GM19351 (cell line): Measurements from ENCODE around the gene CALML6.
A peak's percentile ranks its signal among the peaks of the same experiment; 100 is the strongest.

ENCODE experiments used
- ATAC-seq: cut with Tn5 transposase; IDR thresholded peaks from one replicate; pipeline ENCODE4 v1.9.1; 2021; ENCODE audit warnings: mild to moderate bottlenecking, moderate library complexity; ENCODE audit not compliant: unreplicated experiment

CALML6 gene

DNA sequence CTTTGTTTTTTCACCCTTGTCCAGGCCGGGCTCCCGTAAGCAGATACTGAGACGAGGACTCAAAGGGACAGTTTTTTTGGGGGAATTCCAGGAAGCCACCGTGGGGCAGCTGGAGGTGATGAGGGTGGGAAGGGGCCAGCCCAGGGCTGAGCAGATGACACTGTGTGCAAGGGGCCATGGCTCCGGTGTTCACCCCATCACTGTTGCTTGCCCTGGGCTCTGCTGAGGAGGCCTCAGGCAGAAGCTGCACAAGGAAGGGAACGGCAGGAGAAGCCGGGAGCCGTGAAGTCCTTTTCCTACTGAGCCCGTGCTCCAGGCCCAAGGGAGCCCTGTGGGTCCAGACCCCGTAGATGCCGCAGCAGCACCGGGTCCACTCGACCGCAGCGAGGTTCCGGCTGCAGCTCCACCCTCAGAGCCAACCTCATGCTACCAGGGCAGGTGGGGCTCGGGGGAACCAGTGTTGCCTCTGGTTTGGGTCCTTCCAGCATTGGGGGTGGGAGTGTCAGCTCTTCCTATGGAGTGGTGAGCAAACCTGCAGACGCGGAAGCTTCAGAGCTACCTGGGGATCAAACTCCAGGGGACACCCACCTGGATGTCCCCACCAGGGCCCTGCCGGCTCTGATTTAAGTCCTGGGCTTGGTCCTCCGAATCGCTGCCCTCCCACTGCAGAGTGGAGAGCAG, 4.3 kb upstream of the CALML6 start:
- ATAC-seq = no peak

DNA sequence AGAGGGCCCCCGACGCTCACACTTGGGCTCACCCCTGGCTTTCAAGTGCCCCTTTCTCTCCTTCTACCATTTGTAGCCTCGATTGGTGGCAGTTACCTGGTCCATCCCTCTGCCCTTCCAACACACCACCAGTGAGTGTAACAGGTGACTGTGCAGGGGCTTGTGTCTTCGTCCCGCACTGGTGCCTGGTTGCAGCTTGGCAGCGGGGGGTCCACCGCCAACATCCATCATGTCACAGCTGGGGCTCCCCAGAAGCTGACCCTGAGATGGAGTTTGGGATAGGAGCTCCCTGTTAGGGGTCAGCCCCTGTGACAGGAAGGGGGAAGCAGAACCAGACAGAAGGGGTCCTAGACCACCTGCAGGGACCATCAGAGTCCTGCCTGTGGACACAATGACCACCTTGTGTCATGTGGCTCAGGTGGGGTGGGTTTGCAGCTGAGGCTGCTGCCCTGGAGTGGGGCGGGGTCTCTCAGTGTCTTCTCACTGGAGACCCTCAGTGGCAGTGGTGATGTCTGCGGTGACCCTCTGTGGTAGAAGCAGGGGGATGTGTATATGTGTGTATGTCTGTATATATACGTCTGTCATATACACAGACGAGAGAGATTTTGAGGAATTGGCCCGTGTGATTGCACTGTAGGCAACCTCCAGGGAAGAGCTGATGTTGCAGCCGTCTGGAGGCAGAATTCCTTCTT, 3.6 kb upstream of the CALML6 start:
- ATAC-seq = no peak

DNA sequence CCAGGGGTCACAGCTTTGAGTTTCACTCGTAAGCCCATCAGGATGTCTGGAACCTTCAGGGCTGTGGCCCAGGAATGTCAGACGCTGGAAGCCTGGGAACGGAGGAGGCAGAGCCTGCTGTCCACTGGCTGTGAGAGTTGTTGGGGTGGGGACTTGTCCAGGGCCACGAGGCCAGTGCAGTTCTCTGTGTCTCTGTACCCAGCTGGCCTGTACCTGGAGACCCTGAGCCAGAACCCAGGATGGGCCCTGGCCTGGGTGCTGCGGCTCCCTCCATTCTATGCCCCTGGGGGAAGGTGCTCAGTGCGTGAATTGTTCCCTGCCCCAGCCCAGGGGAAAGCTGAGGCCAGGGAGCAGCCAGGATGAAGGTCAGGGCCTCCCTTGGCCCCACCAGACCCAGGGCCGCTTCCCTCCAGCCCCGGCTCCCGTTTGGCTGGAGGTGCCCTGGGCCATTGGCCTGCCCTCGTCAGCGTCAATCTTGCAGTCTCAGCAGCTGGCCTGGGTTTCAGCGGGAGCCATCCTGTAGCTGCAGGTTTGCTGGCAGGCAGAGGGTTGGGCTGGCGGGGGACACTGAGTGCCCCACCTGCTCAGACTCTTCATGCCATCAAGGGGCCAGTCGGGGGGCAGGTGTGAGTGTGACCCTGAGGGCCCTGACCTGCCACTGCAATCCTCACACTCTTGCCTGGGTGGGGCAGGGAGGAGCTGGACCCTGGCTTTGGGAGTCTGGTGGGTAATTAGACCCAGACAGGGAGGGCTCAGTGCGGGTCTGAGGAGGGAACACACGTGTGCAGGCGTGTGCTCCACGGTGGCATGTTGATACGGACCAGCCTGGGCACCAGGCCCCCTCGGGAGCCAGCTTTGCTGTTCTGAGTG, 724 bp upstream of the CALML6 start:
- ATAC-seq = no peak

DNA sequence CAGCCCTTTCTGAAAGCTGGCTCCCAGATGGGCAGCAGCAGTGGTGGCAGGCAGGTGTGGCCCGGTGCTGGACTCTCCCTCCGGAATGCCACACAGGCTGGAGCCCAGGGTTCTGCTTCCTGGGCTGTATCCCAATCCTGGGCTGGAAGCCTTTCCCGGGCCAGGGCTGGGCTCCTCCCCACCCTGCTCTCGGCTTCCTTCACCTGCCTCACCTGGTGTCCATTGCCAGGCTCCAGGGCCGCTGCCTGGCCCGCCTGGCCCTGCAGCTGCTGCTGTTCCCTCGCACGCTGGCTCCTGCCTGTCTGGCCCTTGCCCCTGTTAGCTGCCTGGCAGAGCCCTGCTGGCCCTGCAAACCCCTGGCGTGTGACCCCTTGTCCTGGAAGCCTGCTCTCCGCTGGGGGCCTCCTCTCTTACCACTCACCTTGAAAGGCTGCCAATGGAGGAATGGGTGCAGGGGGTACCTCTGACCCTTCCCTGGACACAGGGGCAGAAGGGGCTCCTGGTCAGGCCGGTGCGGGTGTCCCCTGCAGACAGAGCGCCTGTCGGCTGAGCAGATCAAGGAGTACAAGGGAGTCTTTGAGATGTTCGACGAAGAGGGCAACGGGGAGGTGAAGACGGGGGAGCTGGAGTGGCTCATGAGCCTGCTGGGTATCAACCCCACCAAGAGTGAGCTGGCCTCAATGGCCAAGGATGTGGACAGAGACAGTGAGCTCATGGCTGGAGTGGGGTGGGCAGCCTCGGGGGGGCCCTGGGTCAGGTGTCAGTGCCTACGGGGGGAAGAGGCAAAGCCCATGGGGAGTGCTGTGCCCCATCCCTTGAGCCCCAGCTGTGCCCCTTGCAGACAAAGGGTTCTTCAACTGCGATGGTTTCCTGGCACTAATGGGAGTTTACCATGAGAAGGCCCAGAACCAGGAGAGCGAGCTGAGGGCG, 1.1 kb downstream of the CALML6 start:
- ATAC-seq = no peak

DNA sequence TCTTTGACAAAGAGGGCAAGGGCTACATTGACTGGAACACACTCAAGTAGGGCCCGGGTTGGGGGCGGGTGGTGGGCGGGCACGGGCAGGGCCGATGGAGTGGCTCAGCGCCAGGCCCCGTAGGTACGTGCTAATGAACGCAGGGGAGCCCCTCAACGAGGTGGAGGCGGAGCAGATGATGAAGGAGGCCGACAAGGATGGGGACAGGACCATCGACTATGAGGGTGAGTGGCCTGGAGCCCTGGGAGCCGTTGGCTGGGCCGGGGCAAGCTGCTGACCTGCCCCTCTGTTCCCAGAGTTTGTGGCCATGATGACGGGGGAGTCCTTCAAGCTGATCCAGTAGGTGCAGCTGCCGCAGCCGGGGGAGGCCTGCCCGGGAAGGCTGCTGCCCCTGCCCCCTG, 1.8 kb downstream of the CALML6 start:
- no peak for ATAC-seq

DNA sequence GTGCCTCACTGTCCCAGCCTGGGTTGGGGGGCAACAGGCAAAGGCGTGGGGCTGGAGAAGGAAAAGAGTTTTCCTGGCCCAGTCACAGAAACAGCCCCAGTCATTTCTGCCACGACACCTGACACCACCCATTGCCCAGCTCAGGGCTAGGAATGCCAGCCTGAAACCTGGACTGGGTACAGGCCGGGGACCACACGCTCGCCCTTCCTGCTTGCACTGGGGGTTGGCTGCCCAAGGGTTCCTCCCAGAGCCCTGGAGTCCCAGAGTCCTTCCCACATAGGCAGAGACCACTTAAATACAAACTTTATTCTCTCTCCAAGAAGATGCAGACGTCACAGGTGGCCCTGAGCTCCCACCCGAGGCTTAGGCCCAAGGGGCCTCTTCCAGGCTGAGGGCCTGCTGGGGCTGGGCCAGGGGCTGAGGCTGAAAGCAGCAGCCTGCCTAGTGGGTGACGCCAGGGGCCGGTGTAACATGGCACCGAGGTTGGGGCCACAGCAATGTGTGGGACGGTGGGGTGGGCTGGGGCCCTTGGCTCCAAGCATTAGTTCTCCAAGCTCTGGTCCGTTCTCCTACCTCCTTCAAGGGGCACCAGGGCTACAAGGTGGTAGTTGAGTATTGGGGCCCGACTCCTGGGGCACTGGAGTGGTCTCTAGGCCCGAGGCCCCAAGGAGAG, 2.4 kb downstream of the CALML6 start:
- ATAC-seq = no peak

DNA sequence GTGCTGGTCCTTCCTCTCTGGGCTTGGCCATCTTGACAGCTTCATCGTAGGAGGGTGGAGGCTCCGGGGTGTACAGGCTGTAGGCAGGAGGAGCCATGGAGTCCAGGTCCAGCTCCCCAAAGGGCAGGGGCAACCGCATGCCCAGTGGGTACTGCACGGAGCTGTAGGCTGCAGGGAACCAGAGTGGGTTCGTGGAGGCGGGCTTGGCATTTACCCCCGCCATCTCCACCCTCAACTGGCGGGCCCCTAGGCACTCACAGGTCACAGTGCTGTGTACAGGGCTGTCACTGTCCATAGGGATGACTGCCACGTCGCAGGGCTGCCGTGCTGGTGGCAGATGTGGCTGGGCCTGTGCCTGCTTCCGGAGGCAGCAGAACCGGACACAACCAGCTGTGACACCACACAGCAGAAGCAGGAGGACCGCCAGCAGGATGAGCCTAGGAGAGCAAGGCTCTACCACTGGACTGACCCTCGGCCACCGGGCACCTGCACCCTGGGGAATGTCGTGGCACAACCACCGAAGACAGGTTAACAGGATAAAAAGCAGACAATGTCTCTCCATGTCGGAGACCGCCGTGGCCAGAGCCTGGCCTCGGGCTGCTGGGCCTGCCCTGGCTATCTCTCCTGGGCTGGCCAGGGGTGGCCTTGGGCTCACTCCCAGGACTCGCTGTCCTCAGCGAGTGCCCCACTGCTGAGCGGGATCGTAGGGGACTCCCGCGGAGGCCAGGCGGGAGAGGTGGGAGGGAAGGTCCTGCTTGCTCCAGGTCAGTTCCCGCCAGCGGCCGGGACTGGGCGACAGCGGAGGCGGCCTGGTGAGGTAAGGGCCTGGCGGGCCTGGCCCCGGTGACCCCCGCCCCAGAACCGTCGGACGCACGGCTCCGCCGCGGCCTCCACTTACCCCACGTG, 3.2 kb downstream of the CALML6 start:
- no peak for ATAC-seq

DNA sequence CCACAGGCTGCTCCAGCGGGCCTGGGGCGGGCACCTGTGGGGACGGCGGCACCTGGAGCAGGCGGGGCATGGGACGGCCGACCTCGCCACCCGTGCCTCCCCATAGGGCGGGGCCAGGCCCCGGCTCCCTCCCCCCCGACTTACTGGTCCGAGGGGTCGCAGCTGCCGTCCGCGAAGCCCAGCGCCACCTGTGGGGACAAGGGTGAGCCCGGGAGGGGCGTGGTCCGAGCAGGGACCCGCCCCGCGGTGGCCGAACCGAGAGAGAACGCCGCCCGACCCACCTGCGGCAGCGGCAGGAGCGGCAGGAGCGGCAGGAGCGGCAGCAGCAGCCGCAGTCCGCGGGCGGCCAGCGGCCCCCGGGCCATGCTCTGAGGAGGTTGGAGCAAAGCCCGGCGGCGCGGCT, 3.8 kb downstream of the CALML6 start, which contains the start of gene TMEM52:
TSS of gene TMEM52 (minus strand) at position 379 of the 403 bp plus-strand sequence. CDS start at position 365, 14 bp downstream.
- ATAC-seq = peak; percentile 29

DNA sequence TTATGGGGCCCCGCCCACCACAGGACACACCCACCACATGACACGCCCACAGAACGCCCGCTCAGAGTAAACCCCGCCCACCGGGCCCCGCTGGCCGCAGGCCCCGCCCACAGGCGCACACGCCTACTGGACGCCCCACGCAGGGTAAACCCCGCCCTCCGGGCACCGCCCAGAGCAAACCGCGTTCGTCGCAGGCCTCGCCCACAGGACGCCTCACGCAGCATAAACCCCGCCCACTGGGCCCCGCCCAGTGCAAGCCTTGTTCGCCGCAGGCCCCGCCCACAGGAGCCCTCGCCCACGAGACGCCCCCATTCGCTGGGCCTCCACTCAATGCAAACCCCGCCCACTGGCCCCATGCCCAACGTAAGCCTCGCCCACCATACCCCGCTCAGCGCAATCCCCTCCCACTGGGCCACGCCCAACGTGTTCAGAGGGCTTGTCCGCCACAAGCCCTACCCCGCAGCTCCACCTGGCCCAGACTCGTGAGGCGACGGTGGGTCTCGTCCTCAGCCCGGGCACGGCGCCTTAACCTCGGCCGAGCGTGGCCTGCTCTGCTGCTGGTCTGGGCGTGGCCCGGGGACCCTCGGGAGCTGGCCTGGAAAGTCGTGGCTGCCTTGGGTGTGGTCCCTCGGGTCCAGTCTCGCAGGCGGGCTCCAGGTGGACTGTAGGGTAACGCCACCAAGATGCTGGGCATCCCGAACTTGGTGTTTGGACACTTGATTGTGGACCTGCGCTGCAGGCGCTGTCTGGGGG, 4.4 kb downstream of the CALML6 start:
- ATAC-seq = peak; percentile 75

DNA sequence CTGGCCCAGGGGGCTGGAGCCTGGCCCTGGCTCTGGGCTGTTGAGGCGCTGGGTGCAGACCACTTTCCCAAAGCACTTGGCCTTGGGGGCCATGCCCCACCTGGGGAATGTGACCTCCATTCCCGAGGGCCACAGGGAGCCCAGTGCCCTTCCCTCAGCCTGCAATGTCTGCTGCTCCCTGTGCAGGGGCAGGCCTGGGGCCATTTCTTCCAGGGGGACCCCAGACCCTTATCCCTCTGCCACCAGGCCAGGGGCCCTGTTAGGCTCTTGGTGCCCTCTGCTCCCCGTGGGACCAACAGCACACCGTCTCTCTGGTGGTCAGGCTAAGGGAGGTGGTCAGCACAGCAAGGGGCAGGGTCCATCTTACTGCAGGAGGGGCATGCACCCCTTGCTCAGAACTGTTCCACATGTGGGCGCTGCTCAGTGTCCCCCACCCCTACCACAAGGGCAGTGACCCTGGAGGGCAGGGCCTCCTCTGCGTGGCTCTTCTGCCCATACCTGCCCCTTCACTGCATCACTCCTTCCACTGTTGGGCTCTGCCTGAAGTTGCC, 5.1 kb downstream of the CALML6 start:
- ATAC-seq = no peak

DNA sequence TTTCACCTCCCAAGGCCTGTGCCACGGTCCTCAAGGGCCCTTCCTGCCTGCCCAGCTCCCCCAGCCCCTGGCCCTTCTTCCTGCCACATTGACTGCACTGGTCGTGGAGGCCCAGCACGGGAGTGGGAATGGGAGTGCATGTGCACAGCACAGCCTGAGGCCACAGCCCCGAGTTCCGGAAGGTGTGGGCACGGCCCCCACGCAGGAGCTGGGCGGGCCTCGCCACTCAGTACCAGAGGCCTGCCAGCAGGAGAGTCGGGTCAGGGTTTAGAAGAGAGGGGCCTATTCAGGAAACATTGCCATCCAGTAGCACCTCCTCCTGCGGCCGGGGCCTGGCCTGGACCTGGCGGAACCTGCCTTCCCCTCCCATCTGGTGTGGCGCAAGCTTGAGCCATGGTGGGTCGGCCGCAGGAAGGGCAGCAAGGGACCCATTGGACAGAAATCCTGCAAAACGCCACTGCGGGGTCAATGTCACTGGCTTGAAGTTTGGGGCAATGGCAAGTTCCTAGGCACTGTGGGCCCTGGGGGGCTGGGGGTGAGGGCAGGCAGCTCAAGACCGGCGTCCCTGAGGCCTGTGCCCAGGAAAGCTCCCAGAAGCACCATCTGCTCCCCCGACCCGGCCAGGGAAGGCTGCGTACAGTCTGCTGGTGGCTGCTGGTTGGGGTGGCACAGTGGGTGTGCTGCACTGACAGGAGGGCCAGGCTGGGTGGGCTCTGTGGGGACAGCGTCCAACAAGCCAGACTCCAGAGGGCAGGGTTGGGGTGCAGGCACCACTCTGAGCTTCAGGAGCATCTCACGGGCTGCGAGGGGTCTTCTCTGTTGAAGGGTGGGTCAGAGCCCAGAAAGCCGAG, 5.8 kb downstream of the CALML6 start:
- no peak for ATAC-seq

DNA sequence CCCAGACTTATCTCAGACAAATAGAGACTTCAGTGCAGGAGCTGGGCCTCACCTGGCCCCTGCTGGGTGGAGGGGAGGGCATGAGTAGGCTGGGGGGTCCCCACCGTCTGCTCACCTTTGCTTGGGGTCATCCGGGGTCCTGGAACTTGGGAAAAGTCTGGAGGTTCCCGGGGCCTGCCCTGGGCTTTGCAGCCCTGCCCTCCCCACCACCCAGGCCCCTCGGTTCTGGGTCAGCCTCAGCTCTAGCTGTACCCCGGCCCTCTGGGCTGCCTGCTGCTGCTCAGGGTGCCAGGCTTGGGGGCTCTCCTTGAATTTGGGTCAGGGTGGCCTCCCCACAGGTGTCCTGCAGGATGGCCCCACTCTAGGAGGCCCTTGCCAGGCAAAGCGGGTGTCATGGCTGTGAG, 6.4 kb downstream of the CALML6 start:
- ATAC-seq = no peak

DNA sequence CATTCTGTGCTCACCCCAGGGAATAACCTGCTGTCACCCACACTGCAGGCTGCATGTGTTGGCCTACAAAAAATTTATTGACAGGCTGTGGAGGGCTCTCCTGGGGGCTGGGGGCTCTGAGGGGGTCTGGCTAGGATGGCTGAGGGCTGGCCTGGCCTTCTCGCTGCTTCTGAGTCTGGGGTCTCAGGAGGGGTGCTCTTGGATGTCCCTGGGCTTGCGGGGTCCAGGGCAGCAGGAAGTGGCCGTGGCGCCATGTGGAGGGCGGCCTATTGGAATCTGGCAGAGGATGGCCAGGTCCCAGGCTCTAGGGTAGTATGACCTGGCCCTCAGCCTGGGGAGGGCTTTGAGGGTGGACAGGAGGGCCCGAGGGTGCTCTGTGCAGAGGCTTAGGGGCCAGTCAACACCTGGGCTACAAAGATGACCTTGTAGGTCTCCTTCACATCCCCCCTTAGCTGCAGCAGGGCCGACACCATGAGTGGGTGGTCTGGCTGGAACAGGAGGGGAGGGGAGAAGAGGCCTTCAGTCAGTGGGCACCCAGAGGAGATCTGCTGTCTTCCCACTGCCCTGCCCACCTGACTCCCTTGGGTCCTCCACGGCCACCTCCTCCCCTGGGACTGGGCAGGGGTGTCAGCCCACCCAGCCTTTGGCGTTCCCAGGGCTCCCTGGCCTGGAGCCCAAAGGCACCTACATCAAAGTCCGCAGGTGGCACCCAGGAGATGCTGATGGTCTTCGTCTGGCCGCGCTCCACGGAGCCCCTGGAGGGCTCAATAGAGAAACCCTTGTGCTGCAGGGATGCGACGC, 7.0 kb downstream of the CALML6 start:
- ATAC-seq = no peak

DNA sequence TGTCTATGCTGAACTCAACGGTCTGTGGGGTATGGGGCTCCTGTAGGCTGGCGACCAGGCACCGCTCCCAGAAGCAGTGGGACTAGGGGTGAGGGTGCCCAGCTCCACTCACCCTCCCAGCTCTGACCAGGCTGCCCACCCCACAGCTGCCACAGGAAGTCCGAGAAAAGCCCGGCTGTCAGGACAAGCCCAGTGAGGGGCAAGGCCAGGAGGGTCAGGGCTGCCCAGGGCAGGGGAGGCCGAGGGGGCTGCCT, 7.6 kb downstream of the CALML6 start:
- no peak for ATAC-seq

DNA sequence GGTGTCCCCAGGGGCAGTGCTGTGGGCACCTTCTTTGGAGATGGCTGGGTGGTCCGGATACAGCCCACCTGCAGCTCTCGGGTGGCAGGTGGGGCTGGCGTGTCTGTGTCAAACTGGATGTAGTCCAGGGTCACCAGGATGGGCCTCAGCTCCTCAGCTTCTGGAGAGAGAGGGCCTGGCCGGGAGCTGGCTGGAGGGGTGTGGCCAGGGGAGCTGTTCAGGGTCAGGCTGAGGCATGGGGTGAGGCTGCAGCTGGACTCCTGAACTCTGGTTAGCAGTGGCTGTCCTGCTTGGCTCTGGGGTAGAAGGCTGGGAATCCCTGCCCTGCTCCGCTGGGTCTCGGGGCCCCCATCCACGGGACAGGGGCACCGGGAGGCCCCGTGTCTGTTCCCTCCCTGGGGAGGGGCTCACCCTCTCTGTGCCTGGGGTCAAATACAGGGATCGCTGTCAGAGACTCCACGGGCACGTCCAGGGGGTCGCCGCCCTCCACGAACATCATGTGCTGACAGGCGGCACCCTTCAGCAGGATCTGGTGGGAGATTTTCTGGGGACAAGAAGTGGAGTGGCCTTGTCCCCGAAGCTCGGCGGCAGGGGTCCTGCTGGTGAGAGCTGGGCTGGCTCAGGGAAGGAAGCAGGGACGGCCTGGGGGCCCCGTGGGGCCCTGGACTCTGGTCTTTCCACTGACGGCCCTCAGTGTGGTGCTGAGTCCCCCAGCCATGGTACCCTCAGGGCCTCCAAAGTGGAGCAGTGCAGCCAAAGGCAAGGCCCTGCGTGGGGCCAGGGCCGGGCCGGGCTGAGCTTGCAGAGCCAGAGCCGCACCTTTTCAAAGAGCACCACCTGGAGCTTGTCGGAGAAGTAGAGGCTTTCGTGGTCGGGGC, 8.1 kb downstream of the CALML6 start:
- no peak for ATAC-seq

DNA sequence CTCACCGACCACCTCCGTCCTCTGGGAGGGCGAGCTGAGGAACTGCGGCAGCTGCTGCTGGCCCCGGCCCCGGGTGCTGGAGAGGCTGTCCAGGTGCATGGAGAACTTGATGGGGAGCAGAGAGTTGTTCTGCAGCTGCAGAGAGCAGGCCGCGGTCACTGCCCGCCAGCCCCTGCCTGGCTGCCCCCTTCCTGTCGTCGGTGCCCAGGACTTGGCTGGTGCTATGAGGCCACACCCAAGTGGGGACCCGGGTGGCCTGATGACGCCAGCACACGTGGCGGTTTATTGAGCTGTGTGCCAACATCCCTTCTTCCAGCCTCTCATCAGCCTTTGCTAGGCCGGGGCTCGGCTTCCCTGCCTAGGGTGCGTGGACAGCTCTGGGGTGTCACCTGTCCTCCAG, 9.3 kb downstream of the CALML6 start:
- no peak for ATAC-seq
